ENCODE measurements around the gene LRCH1. TPM values are rescaled to one million over a fixed set of nuclear protein-coding genes. Genes with fewer than 3 reads are reported as not detected.

LRCH1 gene
- polyA plus RNA-seq, 1 of the 3 experiments (the other 2 are of a cell fraction) = 5.5 TPM

DNA sequence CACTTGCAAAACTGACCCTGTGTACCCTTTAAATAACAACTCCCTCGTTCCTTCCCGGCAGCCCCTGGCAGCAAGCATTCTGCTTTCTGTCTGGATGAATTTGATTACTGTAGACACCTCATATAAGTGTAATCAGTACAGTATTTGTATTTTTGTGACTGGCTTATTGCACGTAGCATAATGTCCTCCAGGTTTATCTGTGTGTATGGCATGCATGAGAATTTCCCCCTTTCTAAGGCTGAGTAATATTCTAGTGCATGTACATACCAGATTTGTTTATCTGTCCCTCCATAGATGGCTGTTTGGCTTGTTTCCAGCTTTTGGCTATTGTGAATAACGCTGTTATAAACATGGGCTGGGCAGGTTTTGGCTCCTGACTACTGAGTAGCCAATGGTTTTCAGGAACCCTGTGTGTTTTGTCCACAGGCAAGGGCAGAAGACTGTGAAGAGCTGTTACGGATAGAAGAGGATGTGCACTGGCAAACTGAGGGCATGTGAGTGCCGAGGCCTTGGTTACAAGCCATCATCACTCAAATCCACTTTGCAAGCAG, 146.0 kb downstream of the LRCH1 start:
- DNase-seq = peak; percentile 19
- H3K4me2 ChIP-seq = no peak overlapping the region
- TF ChIP-seq, protein P1, sequence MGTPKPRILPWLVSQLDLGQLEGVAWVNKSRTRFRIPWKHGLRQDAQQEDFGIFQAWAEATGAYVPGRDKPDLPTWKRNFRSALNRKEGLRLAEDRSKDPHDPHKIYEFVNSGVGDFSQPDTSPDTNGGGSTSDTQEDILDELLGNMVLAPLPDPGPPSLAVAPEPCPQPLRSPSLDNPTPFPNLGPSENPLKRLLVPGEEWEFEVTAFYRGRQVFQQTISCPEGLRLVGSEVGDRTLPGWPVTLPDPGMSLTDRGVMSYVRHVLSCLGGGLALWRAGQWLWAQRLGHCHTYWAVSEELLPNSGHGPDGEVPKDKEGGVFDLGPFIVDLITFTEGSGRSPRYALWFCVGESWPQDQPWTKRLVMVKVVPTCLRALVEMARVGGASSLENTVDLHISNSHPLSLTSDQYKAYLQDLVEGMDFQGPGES (IDR thresholded peaks at IDR 0.05; ENCODE audit: low read depth, low read length) = no peak
- no peak for TF ChIP-seq GABPA (IDR thresholded peaks at IDR 0.05; ENCODE audit: low read depth)
- TF ChIP-seq, protein P2, sequence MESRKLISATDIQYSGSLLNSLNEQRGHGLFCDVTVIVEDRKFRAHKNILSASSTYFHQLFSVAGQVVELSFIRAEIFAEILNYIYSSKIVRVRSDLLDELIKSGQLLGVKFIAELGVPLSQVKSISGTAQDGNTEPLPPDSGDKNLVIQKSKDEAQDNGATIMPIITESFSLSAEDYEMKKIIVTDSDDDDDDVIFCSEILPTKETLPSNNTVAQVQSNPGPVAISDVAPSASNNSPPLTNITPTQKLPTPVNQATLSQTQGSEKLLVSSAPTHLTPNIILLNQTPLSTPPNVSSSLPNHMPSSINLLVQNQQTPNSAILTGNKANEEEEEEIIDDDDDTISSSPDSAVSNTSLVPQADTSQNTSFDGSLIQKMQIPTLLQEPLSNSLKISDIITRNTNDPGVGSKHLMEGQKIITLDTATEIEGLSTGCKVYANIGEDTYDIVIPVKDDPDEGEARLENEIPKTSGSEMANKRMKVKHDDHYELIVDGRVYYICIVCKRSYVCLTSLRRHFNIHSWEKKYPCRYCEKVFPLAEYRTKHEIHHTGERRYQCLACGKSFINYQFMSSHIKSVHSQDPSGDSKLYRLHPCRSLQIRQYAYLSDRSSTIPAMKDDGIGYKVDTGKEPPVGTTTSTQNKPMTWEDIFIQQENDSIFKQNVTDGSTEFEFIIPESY (IDR thresholded peaks at IDR 0.05; ENCODE audit: borderline replicate concordance, low read depth) = no peak
- TF ChIP-seq, protein P3, sequence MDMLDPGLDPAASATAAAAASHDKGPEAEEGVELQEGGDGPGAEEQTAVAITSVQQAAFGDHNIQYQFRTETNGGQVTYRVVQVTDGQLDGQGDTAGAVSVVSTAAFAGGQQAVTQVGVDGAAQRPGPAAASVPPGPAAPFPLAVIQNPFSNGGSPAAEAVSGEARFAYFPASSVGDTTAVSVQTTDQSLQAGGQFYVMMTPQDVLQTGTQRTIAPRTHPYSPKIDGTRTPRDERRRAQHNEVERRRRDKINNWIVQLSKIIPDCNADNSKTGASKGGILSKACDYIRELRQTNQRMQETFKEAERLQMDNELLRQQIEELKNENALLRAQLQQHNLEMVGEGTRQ (IDR thresholded peaks at IDR 0.05; ENCODE audit: borderline replicate concordance, low read depth, low read length) = no peak
- TF ChIP-seq, protein P4, sequence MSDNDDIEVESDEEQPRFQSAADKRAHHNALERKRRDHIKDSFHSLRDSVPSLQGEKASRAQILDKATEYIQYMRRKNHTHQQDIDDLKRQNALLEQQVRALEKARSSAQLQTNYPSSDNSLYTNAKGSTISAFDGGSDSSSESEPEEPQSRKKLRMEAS (IDR thresholded peaks at IDR 0.05; ENCODE audit: low read depth) = no peak
- TF ChIP-seq RFX5 (IDR thresholded peaks at IDR 0.05; ENCODE audit: low read length) = no peak
- no peak for TF ChIP-seq TEAD4 (IDR thresholded peaks at IDR 0.05; ENCODE audit: borderline replicate concordance, insufficient read depth)
- TF ChIP-seq FOXJ3 (CRISPR knock-in tag; IDR thresholded peaks at IDR 0.05) = 0 out of 2 replicates have a peak, but pooled peaks have one; percentile 44
- TF ChIP-seq POLR2AphosphoS5 (IDR thresholded peaks at IDR 0.05; ENCODE audit: low read depth, low read length) = no peak
- peak; percentile 10; the same call in 1 of the 2 replicates for TF ChIP-seq TCF12 (IDR thresholded peaks at IDR 0.05)
- TF ChIP-seq NRF1 (IDR thresholded peaks at IDR 0.05; ENCODE audit: low read depth, low read length) = no peak
- TF ChIP-seq RAD21 (IDR thresholded peaks at IDR 0.05; ENCODE audit: low read length) = no peak
- no peak for TF ChIP-seq FOXM1 (IDR thresholded peaks at IDR 0.05; ENCODE audit: low read depth)
- H3K27ac ChIP-seq (ENCODE audit: low read depth in 2 of 2, low read length in 1 of 2) = peak overlapping the region in 1 of 2 experiments; percentile 54; a peak in 2 of 4 replicates
- H3K9me3 ChIP-seq = no peaks in the 10 kb centered on the region
- ChIA-PET CTCF (interaction anchor here (0.6 to 3.2 kb wide), 6 partner anchors 11 to 1248 kb away, joined by 3 to 16 read pairs (median 4); partner anchors contain the start of gene LRCH1), POLR2A (no interaction called here)
- no peaks in the 10 kb centered on the region for H3K79me2 ChIP-seq (ENCODE audit: insufficient read depth)
- H4K20me1 ChIP-seq (ENCODE audit: insufficient read depth) = no peaks in the 10 kb centered on the region
- H3F3A ChIP-seq (replicated peaks; ENCODE audit: insufficient read depth) = no peaks in the 10 kb centered on the region
- no peaks in the 10 kb centered on the region for H3K27me3 ChIP-seq (ENCODE audit: insufficient read depth)
- peaks cover 53 to 62% of the 10 kb centered on the region in 2 experiments for H3K36me3 ChIP-seq (replicated peaks in 1 of 2; ENCODE audit: control insufficient read depth in 1 of 2, insufficient read depth in 2 of 2, low read length in 1 of 2)
- H3K4me1 ChIP-seq (ENCODE audit: control insufficient read depth in 1 of 2, insufficient read depth in 2 of 2, low read depth in 1 of 2, low read length in 1 of 2) = peaks cover 0 to 18% of the 10 kb centered on the region in 2 experiments; a peak in 2 of 4 replicates
- H2AFZ ChIP-seq (ENCODE audit: low read depth) = no peak overlapping the region
- H3K9me2 ChIP-seq = no peaks in the 10 kb centered on the region
- H3K4me3 ChIP-seq (ENCODE audit: low read depth in 2 of 2, low read length in 1 of 2) = no peak overlapping the region
- no peak overlapping the region for H3K9ac ChIP-seq
- 61% methylated on average over 5 of the region's 6 CpGs for WGBS (ENCODE audit: low lambda C conversion rate)

Measured in SK-N-SH (cell line).